ENCODE results near the gene AIP. TPM values are rescaled to one million over a fixed set of nuclear protein-coding genes. Genes with fewer than 3 reads are reported as not detected.

Gene AIP
- total RNA-seq, 4 donors from 2014 or later = 33.0 to 60.8 (median 48.8) TPM

DNA sequence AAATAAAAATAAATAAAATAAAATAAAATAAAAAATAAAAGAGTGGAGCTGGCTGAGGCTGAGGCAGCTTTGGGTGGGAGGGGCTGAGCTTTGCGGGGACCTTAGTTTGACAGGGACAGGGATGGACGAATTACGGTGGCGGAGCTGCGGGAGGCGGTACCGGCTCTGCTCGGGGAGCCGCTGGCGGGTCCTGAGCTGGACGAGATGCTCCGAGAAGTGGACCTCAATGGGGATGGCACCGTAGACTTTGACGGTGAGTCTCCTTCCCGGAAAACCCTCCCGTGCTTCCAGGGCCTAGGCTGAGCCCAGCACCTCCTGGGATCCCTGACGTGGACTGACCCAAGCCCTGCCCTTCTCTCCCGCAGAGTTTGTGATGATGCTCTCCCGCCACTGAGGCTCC is 24.6 kb upstream of the AIP start:
- H3K36me3 ChIP-seq = no peaks in the 10 kb centered on the region
- no peak for DNase-seq
- intact Hi-C loops (cut with DNase I; ENCODE audit: low total_unique reads) (no loop called here), in situ Hi-C loops (cut with MboI; ENCODE audit: low sequenced_read_pairs in 4 of 4) (no loop called here)
- TF ChIP-seq, protein P1, sequence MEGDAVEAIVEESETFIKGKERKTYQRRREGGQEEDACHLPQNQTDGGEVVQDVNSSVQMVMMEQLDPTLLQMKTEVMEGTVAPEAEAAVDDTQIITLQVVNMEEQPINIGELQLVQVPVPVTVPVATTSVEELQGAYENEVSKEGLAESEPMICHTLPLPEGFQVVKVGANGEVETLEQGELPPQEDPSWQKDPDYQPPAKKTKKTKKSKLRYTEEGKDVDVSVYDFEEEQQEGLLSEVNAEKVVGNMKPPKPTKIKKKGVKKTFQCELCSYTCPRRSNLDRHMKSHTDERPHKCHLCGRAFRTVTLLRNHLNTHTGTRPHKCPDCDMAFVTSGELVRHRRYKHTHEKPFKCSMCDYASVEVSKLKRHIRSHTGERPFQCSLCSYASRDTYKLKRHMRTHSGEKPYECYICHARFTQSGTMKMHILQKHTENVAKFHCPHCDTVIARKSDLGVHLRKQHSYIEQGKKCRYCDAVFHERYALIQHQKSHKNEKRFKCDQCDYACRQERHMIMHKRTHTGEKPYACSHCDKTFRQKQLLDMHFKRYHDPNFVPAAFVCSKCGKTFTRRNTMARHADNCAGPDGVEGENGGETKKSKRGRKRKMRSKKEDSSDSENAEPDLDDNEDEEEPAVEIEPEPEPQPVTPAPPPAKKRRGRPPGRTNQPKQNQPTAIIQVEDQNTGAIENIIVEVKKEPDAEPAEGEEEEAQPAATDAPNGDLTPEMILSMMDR (IDR thresholded peaks at IDR 0.05 in 4 of 5, conservative IDR thresholded peaks at IDR 0.05 in 1 of 5) = no peak
- TF ChIP-seq POLR2A (IDR thresholded peaks at IDR 0.05) = no peak
- no peak for ATAC-seq
- H3K4me3 ChIP-seq = no peak overlapping the region
- H3K27me3 ChIP-seq = no peaks in the 10 kb centered on the region
- H3K4me1 ChIP-seq = no peaks in the 10 kb centered on the region
- no peak overlapping the region for H3K27ac ChIP-seq
- no peaks in the 10 kb centered on the region for H3K9me3 ChIP-seq

DNA sequence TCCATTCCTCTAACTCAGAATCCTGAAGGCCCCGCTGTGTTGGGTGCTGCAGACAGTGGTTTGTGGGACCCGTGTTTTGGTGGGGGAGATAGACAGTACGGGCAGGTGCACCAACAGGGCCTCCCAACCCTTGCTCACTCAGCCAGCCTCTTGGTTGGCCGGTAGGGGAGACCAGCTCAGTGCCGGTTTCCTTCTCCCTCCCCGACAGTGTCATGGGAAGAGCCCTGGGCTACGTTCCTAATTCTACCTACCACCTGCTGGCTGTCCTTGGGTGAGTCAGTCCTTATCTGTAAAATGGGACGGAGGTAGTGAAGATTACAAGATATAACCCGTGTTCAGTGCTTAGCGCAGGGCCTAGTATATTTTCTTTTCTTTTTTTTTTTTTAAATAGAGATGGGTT is 19.6 kb upstream of the AIP start:
- peaks cover 11 to 13% of the 10 kb centered on the region in 2 donors for H3K4me1 ChIP-seq
- no peak for TF ChIP-seq POLR2A (IDR thresholded peaks at IDR 0.05)
- TF ChIP-seq, protein P1 (IDR thresholded peaks at IDR 0.05 in 4 of 5, conservative IDR thresholded peaks at IDR 0.05 in 1 of 5) = no peak
- H3K4me3 ChIP-seq = no peak overlapping the region
- in situ Hi-C loops (cut with MboI; ENCODE audit: low sequenced_read_pairs in 4 of 4) = no loop called here
- no peak for ATAC-seq
- intact Hi-C loops (cut with DNase I; ENCODE audit: low total_unique reads) = no loop called here
- H3K27me3 ChIP-seq = no peaks in the 10 kb centered on the region
- peak overlapping the region in 3 of 4 donors; percentile 70 to 85 (median 81) for H3K27ac ChIP-seq
- no peaks in the 10 kb centered on the region for H3K36me3 ChIP-seq
- no peaks in the 10 kb centered on the region for H3K9me3 ChIP-seq
- no peak for DNase-seq

DNA sequence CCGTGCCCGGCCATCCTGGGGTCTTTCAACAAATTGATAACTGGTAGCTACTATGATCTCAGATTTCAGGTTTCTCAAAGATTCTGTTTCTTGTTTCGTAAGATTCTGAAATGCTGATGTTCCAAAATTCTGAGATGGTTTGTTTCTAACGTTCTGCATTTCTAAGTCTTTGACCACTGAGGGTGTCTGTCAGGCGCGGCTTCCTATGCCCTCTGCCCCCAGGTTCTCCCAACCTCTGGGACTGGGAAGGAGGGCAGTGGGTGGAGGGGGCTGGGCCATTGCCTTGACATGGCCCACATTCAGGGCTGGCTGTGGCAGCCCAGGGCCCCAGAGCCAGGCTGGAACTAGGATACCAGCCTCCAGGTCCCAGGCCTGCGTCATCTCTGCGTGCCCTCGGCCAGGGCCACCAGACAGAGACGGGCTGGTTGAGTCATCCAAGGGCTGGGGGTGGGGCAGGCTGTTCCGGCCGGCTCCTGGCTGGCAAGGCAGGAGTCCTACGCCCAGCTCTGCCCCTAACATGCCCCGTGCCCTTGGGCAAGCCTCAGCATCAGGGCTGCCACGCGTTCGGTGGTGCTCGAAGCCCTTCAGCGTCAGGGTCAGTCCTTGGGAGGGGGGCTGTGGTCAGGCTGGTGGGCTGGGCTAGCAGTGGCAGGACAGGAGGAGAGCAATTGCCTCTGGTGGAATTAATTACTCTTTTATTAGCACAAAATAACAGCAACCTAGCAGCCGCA is 19.0 kb upstream of the AIP start:
- DNase-seq (peak; percentile 38 to 76), ATAC-seq (peak; percentile 23 to 48)
- H3K27me3 ChIP-seq = no peaks in the 10 kb centered on the region
- H3K36me3 ChIP-seq = no peaks in the 10 kb centered on the region
- TF ChIP-seq, protein P1 (IDR thresholded peaks at IDR 0.05 in 4 of 5, conservative IDR thresholded peaks at IDR 0.05 in 1 of 5) = no peak
- TF ChIP-seq POLR2A (IDR thresholded peaks at IDR 0.05) = no peak
- H3K9me3 ChIP-seq = no peaks in the 10 kb centered on the region
- H3K4me3 ChIP-seq = peak overlapping the region; percentile 51 to 67 (median 62)
- in situ Hi-C loops (cut with MboI; ENCODE audit: low sequenced_read_pairs in 4 of 4) = no loop called here
- intact Hi-C loops (cut with DNase I; ENCODE audit: low total_unique reads) = loop anchor here (2.0 kb wide), 1 partner anchor 21 kb away; the partner anchor contains the start of gene CORO1B
- H3K4me1 ChIP-seq = peaks cover 15 to 20% of the 10 kb centered on the region in 2 donors
- peak overlapping the region; percentile 70 to 94 (median 83) for H3K27ac ChIP-seq

DNA sequence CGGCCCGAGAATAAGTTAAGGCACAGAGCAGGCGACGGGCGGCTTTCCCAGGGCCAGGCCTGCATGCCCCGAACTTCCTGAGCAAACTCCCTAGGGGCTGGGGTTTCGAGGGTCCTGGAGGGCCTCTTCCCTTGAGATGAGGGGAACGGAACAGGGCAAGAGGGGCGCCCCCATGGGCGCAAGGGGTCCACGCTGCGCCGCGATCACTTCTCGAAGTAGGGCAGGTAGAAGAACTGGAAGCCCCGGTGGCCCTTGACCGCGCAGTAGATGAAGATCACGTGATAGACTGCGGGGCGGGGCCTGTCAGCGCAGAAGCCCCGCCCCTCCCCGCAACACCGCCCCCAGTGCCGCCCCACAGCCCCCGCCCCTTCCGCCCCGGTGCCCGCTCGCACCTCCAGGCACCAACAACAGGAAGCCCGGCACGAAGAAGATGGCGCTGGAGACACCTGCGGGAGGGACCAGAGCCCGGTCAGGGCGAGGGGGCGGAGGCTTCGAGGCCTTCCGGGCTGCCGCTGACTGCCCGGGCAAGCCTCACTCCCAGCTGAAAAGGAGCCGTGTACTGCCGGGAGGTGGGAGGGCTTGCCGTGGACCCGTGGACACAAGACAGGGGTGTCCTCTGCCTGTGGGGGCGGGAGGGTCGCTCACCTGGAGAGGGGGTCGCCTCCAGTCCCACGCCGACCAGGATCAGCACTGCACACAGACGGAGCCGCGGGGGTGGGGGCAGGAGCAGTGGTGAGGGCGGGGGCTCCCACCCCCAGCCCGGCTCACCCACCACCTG is 18.2 kb upstream of the AIP start:
- Histone ChIP-seq H3K9me3 (no peaks in the 10 kb centered on the region), H3K4me1 (peaks cover 15 to 20% of the 10 kb centered on the region in 2 donors), H3K27me3 (no peaks in the 10 kb centered on the region), H3K4me3 (peak overlapping the region; percentile 51 to 67 (median 62)), H3K36me3 (no peaks in the 10 kb centered on the region), H3K27ac (peak overlapping the region; percentile 70 to 94 (median 83))
- peak; percentile 66 to 79 for DNase-seq
- peak; percentile 31 to 56 for ATAC-seq
- intact Hi-C loops (cut with DNase I; ENCODE audit: low total_unique reads) (loop anchor here (2.0 to 5.0 kb wide), 2 partner anchors 22 to 37 kb away; partner anchors contain the start of genes CORO1B and RPS6KB2), in situ Hi-C loops (cut with MboI; ENCODE audit: low sequenced_read_pairs in 4 of 4) (no loop called here)
- TF ChIP-seq, protein P1 (IDR thresholded peaks at IDR 0.05 in 4 of 5, conservative IDR thresholded peaks at IDR 0.05 in 1 of 5) = no peak
- TF ChIP-seq POLR2A (IDR thresholded peaks at IDR 0.05) = peak; percentile 21 to 26
